Peyer's patch (tissue), 4 donors: ENCODE results near the gene FAM118B.

ENCODE experiments used
- POLR2A ChIP-seq, 2 donors: fragments of 450-650 bp; IDR thresholded peaks; one replicate each; pipeline ENCODE4 v1.5.1; 2017; ENCODE audit warnings: antibody characterized with exemption in 2 of 2, mild to moderate bottlenecking in 2 of 2, moderate library complexity in 2 of 2
- TF ChIP-seq, protein P1 (sequence below), 6 experiments: fragments of 450-650 bp in 4 of 6; fragments of 200-600 bp in 2 of 6; sonication (generic) in 1 of 6; IDR thresholded peaks; one replicate each; pipeline ENCODE4 v1.5.1; 2017 to 2019; ENCODE audit warnings: antibody characterized with exemption in 6 of 6, mild to moderate bottlenecking in 3 of 6, moderate library complexity in 1 of 6

DNA sequence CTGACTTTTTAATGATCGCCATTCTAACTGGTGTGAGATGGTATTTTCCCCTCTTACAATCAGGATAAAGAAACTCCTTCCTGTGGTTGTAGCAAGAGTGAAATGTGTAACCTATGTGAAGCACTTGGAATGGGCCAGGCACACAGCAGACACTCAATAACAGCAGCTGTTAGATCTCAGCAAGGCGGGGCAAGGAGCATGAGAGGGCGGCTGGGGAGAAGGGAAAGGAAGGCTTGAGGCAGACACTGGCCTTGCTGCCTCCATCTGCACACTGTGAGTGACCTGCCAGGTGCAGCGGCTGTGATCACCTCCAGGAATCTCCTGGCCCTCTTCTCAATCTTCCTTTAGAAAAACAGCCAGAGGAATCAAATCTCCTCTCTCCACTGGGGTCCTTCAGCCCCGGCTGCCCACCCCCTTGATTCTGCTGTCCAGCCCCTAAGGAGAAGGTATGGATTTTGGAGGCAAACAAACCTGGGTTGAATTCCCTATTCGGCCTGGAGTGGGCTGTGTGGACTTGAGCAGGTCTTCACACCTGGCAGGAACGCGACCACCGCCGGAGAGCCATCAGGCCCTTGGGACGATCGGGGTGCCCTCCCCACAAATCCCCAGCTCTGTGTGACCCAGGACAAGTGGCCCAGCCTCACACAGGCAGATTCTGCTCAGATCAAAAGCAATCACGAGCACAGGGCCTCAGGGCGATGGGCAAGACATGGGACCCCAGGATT lies 49.1 kb upstream of the FAM118B start:
- TF ChIP-seq, protein P1, sequence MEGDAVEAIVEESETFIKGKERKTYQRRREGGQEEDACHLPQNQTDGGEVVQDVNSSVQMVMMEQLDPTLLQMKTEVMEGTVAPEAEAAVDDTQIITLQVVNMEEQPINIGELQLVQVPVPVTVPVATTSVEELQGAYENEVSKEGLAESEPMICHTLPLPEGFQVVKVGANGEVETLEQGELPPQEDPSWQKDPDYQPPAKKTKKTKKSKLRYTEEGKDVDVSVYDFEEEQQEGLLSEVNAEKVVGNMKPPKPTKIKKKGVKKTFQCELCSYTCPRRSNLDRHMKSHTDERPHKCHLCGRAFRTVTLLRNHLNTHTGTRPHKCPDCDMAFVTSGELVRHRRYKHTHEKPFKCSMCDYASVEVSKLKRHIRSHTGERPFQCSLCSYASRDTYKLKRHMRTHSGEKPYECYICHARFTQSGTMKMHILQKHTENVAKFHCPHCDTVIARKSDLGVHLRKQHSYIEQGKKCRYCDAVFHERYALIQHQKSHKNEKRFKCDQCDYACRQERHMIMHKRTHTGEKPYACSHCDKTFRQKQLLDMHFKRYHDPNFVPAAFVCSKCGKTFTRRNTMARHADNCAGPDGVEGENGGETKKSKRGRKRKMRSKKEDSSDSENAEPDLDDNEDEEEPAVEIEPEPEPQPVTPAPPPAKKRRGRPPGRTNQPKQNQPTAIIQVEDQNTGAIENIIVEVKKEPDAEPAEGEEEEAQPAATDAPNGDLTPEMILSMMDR (IDR thresholded peaks at IDR 0.05): no peak
- TF ChIP-seq POLR2A (IDR thresholded peaks at IDR 0.05): no peak
